Panc1 (cell line): ENCODE data around the gene WDFY2. TPM values are rescaled to one million over a fixed set of nuclear protein-coding genes. Genes with fewer than 3 reads are reported as not detected.

ENCODE experiments used
- ATAC-seq: fragments of 200-7000 bp; cut with Tn5 transposase; 2 replicates; pipeline ENCODE4 v1.9.1; 2020; ENCODE audit warnings: mild to moderate bottlenecking, moderate library complexity
- BruUV-seq: library from RNA; stranded (reverse); fragments of 400-500 nt; replicated peaks from 2 replicates; lab custom pipeline; 2021; lab: Mats Ljungman, UMichigan
- CTCF ChIA-PET: fragments of 300-600 bp; sonication (Branson Sonifier 250); formaldehyde crosslinking; loops from one replicate; lab custom pipeline; 2022; ENCODE audit warnings: antibody characterized with exemption; lab: Charles Lee
- POLR2A ChIA-PET: fragments of 300-600 bp; sonication (Branson Sonifier 250); formaldehyde crosslinking; loops from one replicate; lab custom pipeline; 2022; ENCODE audit warnings: antibody characterized with exemption; lab: Charles Lee
- DNase-seq: peaks from one replicate; pipeline ENCODE4 v3.0.0-alpha.2; 2010; ENCODE audit warnings: low read depth, low spot score
- H3K27ac ChIP-seq: 2 replicates; pipeline ENCODE4 v1.5.1; 2011; ENCODE audit warnings: mild to moderate bottlenecking, low read length, inconsistent platforms
- H3K27me3 ChIP-seq: fragments of 200-500 bp; sonication (Bioruptor generic); 2 replicates; pipeline ENCODE4 v1.6.0; 2014; ENCODE audit warnings: low read length, inconsistent platforms; ENCODE audit not compliant: control insufficient read depth, insufficient read depth
- H3K36me3 ChIP-seq: fragments of 200-500 bp; sonication (Bioruptor generic); 2 replicates; pipeline ENCODE4 v1.5.1; 2014; ENCODE audit warnings: inconsistent platforms, mild to moderate bottlenecking, low read length, moderate library complexity; ENCODE audit not compliant: control insufficient read depth, insufficient read depth
- H3K4me1 ChIP-seq: 2 replicates; pipeline ENCODE4 v1.5.1; 2011; ENCODE audit warnings: inconsistent platforms, mild to moderate bottlenecking, low read length, moderate library complexity; ENCODE audit not compliant: control insufficient read depth, insufficient read depth
- H3K4me3 ChIP-seq, 2 experiments: 2 replicates each; pipeline ENCODE4 v1.5.1; 2011 to 2012; ENCODE audit warnings: low read depth in 2 of 2, low read length in 2 of 2, mild to moderate bottlenecking in 2 of 2, inconsistent platforms in 1 of 2, moderate library complexity in 1 of 2
- H3K9me3 ChIP-seq: fragments of 200-500 bp; sonication (Bioruptor generic); 2 replicates; pipeline ENCODE4 v1.5.1; 2014; ENCODE audit warnings: low read depth, mild to moderate bottlenecking, inconsistent platforms, low read length, moderate library complexity; ENCODE audit not compliant: control insufficient read depth, insufficient read depth
- POLR2AphosphoS5 ChIP-seq: IDR thresholded peaks from 2 replicates; pipeline ENCODE4 v1.6.1; 2012; ENCODE audit warnings: mild to moderate bottlenecking, low read depth, low read length, moderate library complexity
- SIN3A ChIP-seq: IDR thresholded peaks from 2 replicates; pipeline ENCODE4 v1.6.1; 2012; ENCODE audit warnings: low read depth, mild to moderate bottlenecking, low read length, moderate library complexity, borderline replicate concordance; ENCODE audit not compliant: insufficient read depth
- TCF7L2 ChIP-seq: IDR thresholded peaks from 2 replicates; pipeline ENCODE4 v1.6.1; 2011; ENCODE audit warnings: mild to moderate bottlenecking, low read depth, low read length, inconsistent platforms
- in situ Hi-C: cut with HindIII; loops from 2 replicates; pipeline ENCODE4 v1.10.0; 2016; ENCODE audit warnings: low sequenced_read_pairs, low pct_unique_long_range_greater_than_20kb
- intact Hi-C: fragments of 100-400 bp; cut with micrococcal nuclease; formaldehyde crosslinking; loops from one replicate; pipeline ENCODE4 v1.10.0; 2022; ENCODE audit not compliant: unreplicated experiment
- total RNA-seq: library from RNA; stranded (reverse); gene quantifications from one replicate; pipeline ENCODE4 v1.2.1, GENCODE V29; 2021; ENCODE audit not compliant: unreplicated experiment
- TF ChIP-seq, protein P1 (sequence below): fragments of 450-650 bp; IDR thresholded peaks from 2 replicates; pipeline ENCODE4 v1.5.1; 2017; ENCODE audit warnings: mild to moderate bottlenecking
- TF ChIP-seq, protein P2 (sequence below), 2 experiments: IDR thresholded peaks; 2 replicates each; pipeline ENCODE4 v1.6.1; 2011 to 2012; ENCODE audit warnings: low read depth in 2 of 2, control low read depth in 1 of 2, low read length in 1 of 2, mild to moderate bottlenecking in 1 of 2, moderate library complexity in 1 of 2; ENCODE audit not compliant: insufficient read depth in 1 of 2

The WDFY2 gene
- total RNA-seq, 1 experiment from 2014 or later = 7.8 TPM

DNA sequence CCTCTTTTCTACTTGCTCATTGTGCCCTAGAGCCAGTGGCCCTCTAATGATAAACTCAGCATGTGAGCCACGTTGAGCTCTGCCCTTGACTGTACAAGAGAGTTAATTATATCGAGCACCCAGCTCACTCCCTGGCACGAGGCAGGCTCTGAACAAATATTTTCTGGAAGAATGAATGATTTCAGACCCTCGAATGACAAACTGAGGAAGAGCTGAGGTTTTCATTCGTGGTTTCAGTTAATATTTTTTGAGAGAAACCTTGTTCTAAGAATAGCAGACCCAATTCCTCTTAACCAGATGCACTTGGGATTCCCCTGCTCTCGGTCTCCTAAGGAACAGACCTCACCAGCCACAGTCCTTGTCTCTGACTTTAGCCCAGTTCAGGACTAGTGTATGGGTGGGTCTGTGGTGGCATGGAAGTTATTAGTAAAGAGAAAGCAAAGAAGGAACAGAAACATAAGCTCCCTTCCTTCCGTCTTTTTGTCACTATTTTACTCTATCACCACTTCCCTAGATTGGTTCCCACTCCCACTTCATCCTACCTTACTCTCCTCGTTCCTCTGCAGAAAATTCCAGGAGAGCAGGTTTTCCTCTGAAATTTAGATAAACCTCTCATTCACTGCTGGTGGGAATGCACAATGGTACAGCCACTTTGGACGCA, 22.1 kb upstream of the WDFY2 start:
- Histone ChIP-seq H3K4me1 (no peaks in the 10 kb centered on the region), H3K4me3 (no peak overlapping the region), H3K9me3 (no peaks in the 10 kb centered on the region), H3K27ac (no peak overlapping the region), H3K36me3 (no peaks in the 10 kb centered on the region), H3K27me3 (no peaks in the 10 kb centered on the region)
- DNase-seq (no peak), ATAC-seq (no peak)
- TF ChIP-seq, protein P1, sequence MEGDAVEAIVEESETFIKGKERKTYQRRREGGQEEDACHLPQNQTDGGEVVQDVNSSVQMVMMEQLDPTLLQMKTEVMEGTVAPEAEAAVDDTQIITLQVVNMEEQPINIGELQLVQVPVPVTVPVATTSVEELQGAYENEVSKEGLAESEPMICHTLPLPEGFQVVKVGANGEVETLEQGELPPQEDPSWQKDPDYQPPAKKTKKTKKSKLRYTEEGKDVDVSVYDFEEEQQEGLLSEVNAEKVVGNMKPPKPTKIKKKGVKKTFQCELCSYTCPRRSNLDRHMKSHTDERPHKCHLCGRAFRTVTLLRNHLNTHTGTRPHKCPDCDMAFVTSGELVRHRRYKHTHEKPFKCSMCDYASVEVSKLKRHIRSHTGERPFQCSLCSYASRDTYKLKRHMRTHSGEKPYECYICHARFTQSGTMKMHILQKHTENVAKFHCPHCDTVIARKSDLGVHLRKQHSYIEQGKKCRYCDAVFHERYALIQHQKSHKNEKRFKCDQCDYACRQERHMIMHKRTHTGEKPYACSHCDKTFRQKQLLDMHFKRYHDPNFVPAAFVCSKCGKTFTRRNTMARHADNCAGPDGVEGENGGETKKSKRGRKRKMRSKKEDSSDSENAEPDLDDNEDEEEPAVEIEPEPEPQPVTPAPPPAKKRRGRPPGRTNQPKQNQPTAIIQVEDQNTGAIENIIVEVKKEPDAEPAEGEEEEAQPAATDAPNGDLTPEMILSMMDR = no peak
- TF ChIP-seq TCF7L2 (no peak), SIN3A (no peak), POLR2AphosphoS5 (no peak)
- TF ChIP-seq, protein P2, sequence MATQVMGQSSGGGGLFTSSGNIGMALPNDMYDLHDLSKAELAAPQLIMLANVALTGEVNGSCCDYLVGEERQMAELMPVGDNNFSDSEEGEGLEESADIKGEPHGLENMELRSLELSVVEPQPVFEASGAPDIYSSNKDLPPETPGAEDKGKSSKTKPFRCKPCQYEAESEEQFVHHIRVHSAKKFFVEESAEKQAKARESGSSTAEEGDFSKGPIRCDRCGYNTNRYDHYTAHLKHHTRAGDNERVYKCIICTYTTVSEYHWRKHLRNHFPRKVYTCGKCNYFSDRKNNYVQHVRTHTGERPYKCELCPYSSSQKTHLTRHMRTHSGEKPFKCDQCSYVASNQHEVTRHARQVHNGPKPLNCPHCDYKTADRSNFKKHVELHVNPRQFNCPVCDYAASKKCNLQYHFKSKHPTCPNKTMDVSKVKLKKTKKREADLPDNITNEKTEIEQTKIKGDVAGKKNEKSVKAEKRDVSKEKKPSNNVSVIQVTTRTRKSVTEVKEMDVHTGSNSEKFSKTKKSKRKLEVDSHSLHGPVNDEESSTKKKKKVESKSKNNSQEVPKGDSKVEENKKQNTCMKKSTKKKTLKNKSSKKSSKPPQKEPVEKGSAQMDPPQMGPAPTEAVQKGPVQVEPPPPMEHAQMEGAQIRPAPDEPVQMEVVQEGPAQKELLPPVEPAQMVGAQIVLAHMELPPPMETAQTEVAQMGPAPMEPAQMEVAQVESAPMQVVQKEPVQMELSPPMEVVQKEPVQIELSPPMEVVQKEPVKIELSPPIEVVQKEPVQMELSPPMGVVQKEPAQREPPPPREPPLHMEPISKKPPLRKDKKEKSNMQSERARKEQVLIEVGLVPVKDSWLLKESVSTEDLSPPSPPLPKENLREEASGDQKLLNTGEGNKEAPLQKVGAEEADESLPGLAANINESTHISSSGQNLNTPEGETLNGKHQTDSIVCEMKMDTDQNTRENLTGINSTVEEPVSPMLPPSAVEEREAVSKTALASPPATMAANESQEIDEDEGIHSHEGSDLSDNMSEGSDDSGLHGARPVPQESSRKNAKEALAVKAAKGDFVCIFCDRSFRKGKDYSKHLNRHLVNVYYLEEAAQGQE (IDR thresholded peaks at IDR 0.05; ENCODE audit: insufficient read depth in 1 of 2, low read depth in 2 of 2, low read length in 1 of 2) = no peak
- in situ Hi-C loops = no loop called here
- no TSS peak for BruUV-seq
- POLR2A ChIA-PET = no interaction called here
- intact Hi-C loops = no loop called here
- CTCF ChIA-PET = no interaction called here

DNA sequence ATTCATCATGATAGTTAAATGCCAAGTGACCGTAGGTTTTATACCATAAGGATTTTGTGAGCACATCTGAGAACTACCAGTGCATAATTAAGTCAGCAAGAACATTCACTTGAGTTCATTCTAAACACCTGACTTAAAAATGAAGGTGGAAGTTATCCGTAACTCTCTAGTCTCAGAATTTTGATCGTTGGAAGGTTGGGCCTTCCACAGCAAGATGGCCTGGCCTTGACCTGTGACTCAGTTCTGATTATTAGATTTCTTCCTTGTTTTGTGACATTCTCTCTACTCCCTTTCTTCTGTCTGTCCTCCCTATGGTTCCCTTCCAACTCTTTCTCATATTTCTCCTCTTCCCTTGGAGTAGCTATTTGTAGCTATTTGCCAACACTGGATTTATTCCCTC, 20.0 kb upstream of the WDFY2 start:
- no peak overlapping the region for H3K27ac ChIP-seq
- no peak overlapping the region for H3K4me3 ChIP-seq
- H3K4me1 ChIP-seq = no peaks in the 10 kb centered on the region
- no TSS peak for BruUV-seq
- ChIA-PET CTCF (no interaction called here), POLR2A (no interaction called here)
- no peaks in the 10 kb centered on the region for H3K27me3 ChIP-seq
- H3K36me3 ChIP-seq = no peaks in the 10 kb centered on the region
- TF ChIP-seq, protein P1 = no peak
- TF ChIP-seq POLR2AphosphoS5 (no peak), SIN3A (no peak), TCF7L2 (no peak)
- TF ChIP-seq, protein P2 (IDR thresholded peaks at IDR 0.05; ENCODE audit: insufficient read depth in 1 of 2, low read depth in 2 of 2, low read length in 1 of 2) = no peak
- intact Hi-C loops = no loop called here
- no peaks in the 10 kb centered on the region for H3K9me3 ChIP-seq
- in situ Hi-C loops = no loop called here
- DNase-seq = no peak
- ATAC-seq = no peak
